Stimulated activated naive CD8-positive, alpha-beta T cell treated with anti-CD3 and anti-CD28 coated beads, Interleukin-15, Interleukin-2, amounts not matched to agents 100 ng/mL and 50 ng/mL, for 24 hours (primary cell): Measurements from ENCODE around the gene SOHLH1.

Experiments
- H3K27ac Mint-ChIP-seq: one replicate; pipeline ENCODE4 v1.8.0; 2021; ENCODE audit warnings: mild to moderate bottlenecking, mixed read lengths
- H3K27me3 Mint-ChIP-seq: one replicate; pipeline ENCODE4 v1.8.0; 2021; ENCODE audit warnings: mixed read lengths
- H3K36me3 Mint-ChIP-seq: one replicate; pipeline ENCODE4 v1.8.0; 2021; ENCODE audit warnings: low read depth, mixed read lengths
- H3K4me1 Mint-ChIP-seq: one replicate; pipeline ENCODE4 v1.8.0; 2021; ENCODE audit warnings: low read depth, mixed read lengths
- H3K4me3 Mint-ChIP-seq: one replicate; pipeline ENCODE4 v1.8.0; 2021; ENCODE audit warnings: mild to moderate bottlenecking, mixed read lengths
- H3K9me3 Mint-ChIP-seq: one replicate; pipeline ENCODE4 v1.8.0; 2021; ENCODE audit warnings: mixed read lengths

SOHLH1 gene

DNA sequence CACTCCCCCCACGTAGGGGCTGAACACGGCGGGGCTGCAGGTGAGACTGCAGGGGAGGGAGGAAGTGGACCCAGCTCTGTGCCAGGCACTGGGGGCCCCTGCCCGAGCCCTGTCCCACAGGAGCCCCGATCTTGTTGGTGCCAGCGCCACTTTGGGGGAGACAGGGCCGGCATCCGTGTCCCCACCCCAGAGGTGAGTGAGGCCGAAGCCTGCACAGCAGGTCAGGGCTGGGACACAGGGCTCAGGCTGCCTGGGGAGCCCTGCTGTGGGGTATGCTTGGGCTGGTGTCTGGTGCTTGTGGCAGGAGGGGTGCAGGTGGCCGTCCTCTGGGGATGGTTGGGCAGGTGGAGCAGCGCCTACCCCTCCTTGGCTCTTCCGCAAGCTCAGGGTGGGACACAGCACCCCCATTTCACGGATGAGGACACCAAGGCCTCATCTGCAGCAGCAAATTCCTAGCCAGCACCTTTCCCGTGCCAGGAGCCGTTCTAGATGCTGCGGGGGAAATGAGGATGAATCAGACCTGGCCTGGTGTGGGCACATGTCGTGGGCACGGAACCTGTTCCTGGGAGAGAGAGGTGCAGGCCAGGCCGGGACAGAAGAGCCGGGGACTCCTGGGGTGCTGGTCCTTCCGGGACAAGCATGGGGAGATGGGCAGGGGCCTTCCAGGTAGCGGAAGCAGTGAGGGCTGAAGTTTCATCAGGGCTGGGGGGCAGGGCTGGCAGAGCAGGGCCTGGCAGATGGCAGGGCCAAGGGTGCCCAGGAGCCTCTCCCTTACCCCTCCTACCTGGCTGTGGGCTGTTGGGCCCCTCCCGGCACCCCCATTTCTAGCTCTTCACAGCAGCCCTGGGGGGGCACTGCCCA lies 37.9 kb upstream of the SOHLH1 start:
- peaks cover 7% of the 10 kb centered on the region for H3K27me3 Mint-ChIP-seq
- H3K9me3 Mint-ChIP-seq: peaks cover 6% of the 10 kb centered on the region
- no peaks in the 10 kb centered on the region for H3K36me3 Mint-ChIP-seq
- H3K4me1 Mint-ChIP-seq: no peaks in the 10 kb centered on the region
- H3K27ac Mint-ChIP-seq: no peak overlapping the region
- no peak overlapping the region for H3K4me3 Mint-ChIP-seq

DNA sequence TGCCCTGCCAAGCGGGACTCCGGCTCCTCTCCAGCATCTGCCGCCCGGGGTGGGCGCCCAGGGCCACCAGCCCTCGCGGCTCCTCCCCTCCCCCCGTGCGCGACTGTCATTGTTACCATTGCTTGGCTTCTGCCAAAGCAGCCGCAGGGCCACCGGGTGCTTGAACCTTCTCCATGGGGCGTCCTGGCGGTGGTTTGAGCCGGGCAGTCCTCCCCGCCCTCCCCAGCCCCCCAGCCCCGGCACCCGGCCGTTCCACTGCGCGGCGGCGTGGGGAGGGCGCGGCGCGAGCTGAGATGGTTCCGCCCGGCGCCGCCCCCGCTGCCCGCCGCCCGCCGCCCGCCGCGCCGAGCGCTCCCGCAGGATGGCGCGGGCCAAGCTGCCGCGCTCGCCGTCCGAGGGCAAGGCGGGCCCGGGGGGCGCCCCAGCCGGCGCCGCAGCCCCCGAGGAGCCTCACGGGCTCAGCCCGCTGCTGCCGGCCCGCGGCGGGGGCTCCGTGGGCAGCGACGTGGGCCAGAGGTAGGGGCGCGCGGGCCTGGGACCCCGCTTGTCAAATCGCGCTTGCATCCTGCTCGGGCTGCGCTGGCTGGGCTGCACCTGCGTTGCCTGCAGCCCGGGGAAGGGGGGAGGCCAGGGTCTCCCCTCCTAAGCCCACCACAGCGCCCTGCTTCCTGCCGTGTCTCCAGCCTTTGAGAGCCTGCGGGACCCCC lies 37.1 kb upstream of the SOHLH1 start:
- H3K27me3 Mint-ChIP-seq: peaks cover 7% of the 10 kb centered on the region
- peaks cover 9% of the 10 kb centered on the region for H3K9me3 Mint-ChIP-seq
- no peak overlapping the region for H3K27ac Mint-ChIP-seq
- no peak overlapping the region for H3K4me3 Mint-ChIP-seq
- no peaks in the 10 kb centered on the region for H3K36me3 Mint-ChIP-seq
- H3K4me1 Mint-ChIP-seq: no peaks in the 10 kb centered on the region

DNA sequence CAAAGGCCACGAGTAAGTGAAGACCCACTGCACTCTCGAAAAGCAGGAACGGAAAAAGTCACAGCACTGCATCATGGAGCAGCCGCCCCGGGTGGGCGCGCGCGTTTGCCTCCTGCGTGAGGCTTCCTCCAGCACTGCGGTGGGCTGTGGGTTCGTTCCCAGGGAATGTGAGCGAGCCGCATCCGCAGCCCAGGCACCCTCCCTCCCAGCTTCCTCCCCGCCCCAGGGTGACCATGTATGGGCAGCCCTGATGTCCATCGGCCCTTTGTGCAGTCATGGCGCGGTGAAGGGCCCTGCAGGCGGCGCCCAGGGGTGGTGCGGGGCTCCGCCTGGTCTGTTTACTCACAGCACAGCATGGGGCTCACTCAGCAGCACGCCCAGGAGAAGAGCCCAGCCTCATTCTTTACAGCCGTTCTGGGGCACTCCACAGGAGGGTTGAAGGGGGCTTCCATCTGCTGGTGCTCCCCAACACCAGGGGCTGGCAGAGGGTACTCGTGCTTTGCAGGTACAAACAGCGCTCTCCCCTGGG lies 35.4 kb upstream of the SOHLH1 start:
- Mint-ChIP-seq H3K27me3 (peaks cover 4% of the 10 kb centered on the region), H3K9me3 (peaks cover 18% of the 10 kb centered on the region), H3K4me3 (no peak overlapping the region), H3K27ac (no peak overlapping the region), H3K4me1 (no peaks in the 10 kb centered on the region), H3K36me3 (no peaks in the 10 kb centered on the region)

DNA sequence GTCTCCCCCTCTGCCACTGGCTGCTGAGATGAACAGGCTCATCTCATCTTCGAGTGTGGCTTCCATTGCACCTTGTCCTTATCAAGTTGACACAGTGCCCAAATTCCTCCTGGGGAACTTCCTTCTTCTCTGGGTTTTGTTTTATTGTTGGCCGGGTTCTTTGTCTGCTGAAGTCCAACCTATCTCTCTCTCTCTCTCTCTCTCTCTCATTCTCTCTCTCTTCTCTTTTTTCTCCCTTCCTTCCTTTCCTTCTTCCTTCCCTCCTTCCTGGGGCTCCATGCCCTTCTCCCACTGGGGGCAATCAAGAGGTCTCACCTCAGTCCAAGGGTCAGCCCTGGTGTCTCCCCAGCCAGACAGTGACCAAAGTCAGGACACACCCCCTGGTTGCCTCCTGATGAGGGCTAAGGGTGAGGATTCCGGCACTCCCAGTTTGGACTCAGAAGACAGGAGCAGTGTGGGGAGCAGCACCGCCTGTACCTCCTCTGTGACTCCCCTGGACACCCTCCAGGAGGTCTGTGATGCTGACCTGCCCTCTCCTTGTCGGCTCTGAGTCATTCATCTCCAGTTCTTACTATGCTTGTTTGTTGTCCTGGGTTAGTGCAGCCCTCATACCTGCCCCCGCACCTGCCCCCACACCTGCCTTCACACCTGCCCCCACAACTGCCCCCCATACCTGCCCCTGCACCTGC lies 33.4 kb upstream of the SOHLH1 start:
- Mint-ChIP-seq H3K4me3 (no peak overlapping the region), H3K27me3 (peaks cover 6% of the 10 kb centered on the region), H3K9me3 (peaks cover 18% of the 10 kb centered on the region), H3K36me3 (no peaks in the 10 kb centered on the region), H3K27ac (no peak overlapping the region), H3K4me1 (no peaks in the 10 kb centered on the region)

DNA sequence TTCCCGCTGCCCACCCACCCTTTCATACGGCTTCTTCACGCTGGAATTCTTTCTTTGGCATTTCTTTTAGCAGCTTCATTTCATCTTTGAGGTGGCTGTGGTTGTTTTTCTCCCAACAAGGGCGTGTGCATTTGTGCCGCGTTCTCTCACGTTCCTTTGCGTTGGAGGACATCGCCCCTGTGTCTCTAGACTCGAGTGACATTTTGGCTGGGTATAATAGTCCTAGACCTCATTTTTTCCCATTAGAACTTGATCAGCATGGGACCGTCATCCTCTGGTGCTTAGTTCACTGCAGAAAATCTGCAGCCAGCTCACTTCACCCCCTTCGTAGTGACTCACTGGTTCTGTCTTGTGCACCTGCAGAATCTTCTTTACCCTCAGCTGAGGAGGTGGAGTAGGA lies 32.2 kb upstream of the SOHLH1 start:
- no peak overlapping the region for H3K4me3 Mint-ChIP-seq
- peaks cover 4% of the 10 kb centered on the region for H3K27me3 Mint-ChIP-seq
- no peaks in the 10 kb centered on the region for H3K36me3 Mint-ChIP-seq
- no peaks in the 10 kb centered on the region for H3K4me1 Mint-ChIP-seq
- H3K9me3 Mint-ChIP-seq: peaks cover 18% of the 10 kb centered on the region
- no peak overlapping the region for H3K27ac Mint-ChIP-seq

DNA sequence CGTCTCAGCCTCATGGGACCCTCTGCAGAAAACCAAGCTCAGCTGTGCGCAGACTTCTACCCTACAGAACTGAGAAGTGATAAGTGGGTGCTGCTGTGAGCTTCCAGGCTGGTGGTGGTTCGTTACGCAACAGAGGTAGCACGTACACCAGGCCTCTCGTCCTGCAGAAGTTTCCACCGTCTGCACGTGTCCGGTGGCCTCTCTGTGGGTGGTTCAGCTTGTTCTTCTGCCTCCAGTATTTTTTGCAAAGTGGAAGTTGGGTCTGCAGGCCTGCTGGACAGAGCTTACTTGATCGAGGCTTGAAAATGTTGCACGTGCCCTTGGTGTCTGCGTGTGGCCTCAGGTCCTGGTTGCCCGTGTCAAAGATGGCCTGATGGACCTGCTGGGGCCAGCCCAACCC lies 30.2 kb upstream of the SOHLH1 start:
- no peak overlapping the region for H3K4me3 Mint-ChIP-seq
- no peaks in the 10 kb centered on the region for H3K36me3 Mint-ChIP-seq
- peaks cover 7% of the 10 kb centered on the region for H3K27me3 Mint-ChIP-seq
- no peak overlapping the region for H3K27ac Mint-ChIP-seq
- H3K4me1 Mint-ChIP-seq: no peaks in the 10 kb centered on the region
- peaks cover 18% of the 10 kb centered on the region for H3K9me3 Mint-ChIP-seq

DNA sequence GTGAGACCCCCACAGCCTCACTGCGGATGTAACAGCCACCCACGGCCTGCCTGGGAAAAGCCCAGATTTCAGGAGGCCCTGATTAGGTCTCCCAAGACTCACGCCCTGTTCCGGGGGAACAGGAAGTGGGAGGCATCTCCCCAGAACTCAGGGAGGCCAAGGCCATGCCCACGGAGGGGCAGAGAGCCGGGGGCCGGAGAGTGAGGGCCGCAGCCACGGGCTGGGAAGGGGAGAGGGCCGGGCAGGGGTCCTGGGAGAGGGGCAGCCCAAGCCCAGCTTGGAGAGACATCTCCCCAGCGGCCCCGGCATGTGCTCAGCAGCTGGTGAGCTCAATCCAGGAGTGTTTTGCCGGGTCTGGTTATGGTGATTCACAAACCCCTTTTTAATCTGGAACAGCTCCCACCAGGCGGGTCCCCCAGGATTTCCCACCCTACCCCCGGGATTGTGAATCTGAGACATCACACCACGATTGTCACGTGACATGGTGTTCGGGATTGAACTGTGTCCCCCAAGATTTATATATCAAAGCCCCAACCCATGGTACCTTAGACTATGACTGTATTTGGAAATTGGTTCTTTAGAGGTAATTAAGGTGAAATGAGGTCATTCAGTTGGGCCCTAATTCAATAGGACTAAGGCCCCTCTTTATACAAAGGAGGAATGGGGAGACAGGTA lies 29.3 kb upstream of the SOHLH1 start:
- H3K27me3 Mint-ChIP-seq: peaks cover 7% of the 10 kb centered on the region
- H3K9me3 Mint-ChIP-seq: peaks cover 18% of the 10 kb centered on the region

DNA sequence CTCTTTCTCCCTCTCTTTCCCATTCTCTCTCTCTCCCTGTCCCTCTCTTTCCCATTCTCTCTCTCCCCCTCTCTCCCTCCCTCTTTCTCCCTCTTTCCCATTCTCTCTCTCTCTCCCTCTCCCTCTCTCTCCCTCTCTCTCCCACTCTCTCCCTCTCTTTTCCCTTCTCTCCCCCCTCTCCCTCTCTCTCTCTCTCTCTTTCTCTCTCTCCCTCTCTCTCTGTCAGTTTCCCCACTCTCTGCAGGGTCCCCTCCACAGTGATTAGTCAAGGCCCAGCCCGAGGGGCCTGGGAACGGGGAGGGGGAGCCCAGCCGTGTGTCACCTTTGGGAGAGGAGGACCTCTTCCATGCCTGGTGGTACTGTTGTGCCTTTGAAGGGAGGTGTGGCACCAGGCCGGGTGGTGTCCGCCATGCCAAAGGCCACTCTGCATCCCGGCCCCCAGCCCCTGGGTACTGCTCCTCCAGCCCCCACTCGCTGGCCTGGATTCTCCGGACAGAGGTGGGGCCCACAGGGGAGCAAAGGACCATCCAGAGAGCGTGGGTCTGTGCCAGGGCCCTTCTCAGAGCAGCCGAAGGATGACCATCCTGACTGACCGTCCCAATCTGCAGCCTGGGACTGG lies 28.1 kb upstream of the SOHLH1 start:
- Mint-ChIP-seq H3K9me3 (peaks cover 14% of the 10 kb centered on the region), H3K4me3 (no peak overlapping the region), H3K27ac (no peak overlapping the region), H3K36me3 (no peaks in the 10 kb centered on the region), H3K4me1 (no peaks in the 10 kb centered on the region), H3K27me3 (peaks cover 7% of the 10 kb centered on the region)

More for the DNA sequence above, 29.3 kb upstream of the SOHLH1 start:
- Mint-ChIP-seq H3K27ac (no peak overlapping the region), H3K36me3 (no peaks in the 10 kb centered on the region), H3K4me3 (no peak overlapping the region), H3K4me1 (no peaks in the 10 kb centered on the region)

DNA sequence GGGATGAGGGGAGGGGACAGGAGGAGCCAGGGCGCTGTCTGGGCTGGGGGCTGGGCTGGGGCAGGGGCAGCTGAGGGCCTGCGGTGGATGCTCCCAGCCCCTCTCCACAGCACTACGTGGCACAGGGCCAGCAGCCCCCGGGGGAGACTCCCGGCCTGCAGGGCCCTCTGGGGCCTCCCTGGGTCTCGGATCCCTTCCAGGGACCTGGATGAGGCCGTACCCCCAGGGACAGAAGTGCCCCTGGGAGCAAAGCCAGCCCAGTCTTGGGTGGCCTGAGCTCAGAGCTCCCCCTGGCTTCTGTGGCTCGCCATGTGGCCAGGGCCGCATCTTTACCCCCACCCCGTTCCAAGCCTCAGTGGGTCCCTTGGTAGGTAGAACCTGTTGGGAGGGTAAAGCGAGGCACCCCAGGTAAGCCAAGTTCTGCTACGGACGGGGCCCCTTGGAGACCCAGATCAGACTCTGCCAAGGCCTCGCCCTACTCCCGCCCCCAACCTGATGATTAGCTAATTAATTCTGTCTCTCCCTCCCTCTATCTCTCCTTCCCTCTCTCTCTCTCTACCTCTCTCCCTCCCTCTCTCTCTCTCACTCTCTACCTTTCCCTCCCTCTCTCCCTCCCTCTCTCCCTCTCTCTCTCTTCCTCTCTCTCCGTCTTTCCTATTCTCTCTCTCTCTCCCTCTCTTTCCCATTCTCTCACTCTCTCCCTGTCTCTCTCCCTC lies 27.0 kb upstream of the SOHLH1 start:
- no peak overlapping the region for H3K4me3 Mint-ChIP-seq
- no peaks in the 10 kb centered on the region for H3K36me3 Mint-ChIP-seq

DNA sequence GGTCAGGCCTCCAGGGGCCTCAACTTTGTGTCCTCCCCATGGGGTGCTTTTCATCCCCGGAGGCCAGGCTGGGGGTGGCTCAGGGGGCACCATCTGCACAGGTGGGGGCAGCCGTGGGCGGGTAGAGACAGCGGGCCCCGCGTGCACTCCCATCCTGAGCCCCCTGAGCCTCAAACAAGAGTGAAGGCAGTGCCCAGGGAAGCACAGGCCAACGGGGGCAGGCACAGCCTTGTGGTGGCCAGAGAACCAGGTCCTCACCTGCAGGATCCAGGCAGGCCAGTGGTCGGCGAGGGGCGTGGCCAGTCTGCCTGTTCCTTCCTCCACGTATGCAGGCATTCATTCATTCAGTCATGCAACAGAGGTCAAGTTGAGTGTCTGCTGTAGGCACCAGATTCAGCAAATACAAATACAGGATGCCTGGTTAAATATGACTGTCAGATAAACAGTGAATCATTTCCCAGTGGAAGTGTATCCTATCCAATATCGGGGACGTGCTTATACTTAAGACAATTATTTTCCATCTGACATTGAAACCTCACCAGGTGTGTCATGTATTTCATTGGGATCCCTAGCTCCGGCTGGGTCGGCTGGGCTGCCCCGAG lies 25.0 kb upstream of the SOHLH1 start:
- H3K36me3 Mint-ChIP-seq: no peaks in the 10 kb centered on the region
- H3K27me3 Mint-ChIP-seq: peaks cover 7% of the 10 kb centered on the region
- no peak overlapping the region for H3K27ac Mint-ChIP-seq
- H3K9me3 Mint-ChIP-seq: no peaks in the 10 kb centered on the region
- no peak overlapping the region for H3K4me3 Mint-ChIP-seq
- H3K4me1 Mint-ChIP-seq: no peaks in the 10 kb centered on the region

More for the DNA sequence above, 27.0 kb upstream of the SOHLH1 start:
- no peaks in the 10 kb centered on the region for H3K4me1 Mint-ChIP-seq
- H3K27me3 Mint-ChIP-seq: peaks cover 7% of the 10 kb centered on the region
- peaks cover 8% of the 10 kb centered on the region for H3K9me3 Mint-ChIP-seq
- no peak overlapping the region for H3K27ac Mint-ChIP-seq

DNA sequence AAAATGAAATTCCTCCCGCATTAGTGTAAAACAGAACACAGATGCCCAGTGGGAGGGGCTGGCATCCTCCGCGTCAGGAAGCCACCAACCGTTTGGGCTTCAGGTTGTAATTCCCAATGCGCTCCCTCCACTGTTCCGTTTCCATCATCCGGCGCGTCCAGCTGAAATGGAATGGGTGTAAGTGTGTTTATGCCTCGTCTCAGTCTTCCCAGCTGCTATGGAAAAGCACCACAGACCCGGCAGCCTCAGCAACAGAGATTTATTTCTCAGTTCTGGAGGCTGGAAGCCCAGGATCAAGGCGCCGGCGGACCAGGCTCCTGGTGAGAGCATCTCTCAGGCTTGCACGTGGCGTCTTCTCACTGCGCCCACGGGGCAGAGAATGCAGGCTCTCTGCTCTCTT lies 23.1 kb upstream of the SOHLH1 start:
- Mint-ChIP-seq H3K27ac (no peak overlapping the region), H3K36me3 (no peaks in the 10 kb centered on the region), H3K27me3 (peaks cover 3% of the 10 kb centered on the region), H3K9me3 (no peaks in the 10 kb centered on the region), H3K4me3 (no peak overlapping the region), H3K4me1 (no peaks in the 10 kb centered on the region)

DNA sequence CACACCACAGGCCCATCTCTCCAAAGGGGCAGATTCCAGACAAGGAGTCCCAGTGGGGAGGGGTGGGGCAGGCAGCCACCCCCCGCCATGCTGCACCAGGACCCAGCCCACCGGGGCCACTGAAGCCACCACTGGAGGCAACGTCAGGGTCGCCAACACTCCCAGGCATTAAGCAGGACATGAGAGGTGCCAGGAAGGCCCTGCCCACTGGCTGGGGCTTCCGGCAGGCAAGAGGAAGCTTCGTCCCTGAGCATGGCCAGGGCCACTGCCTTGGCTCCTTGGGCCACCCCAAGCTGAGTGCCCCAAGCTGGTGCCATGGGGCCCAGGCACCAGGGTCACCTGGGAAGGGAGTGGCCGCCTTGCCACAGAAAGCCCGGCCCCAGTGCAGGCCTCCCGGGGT lies 20.2 kb upstream of the SOHLH1 start:
- no peaks in the 10 kb centered on the region for H3K9me3 Mint-ChIP-seq
- peaks cover 19% of the 10 kb centered on the region for H3K27me3 Mint-ChIP-seq
- peaks cover 4% of the 10 kb centered on the region for H3K4me1 Mint-ChIP-seq
- no peak overlapping the region for H3K4me3 Mint-ChIP-seq
- no peaks in the 10 kb centered on the region for H3K36me3 Mint-ChIP-seq
- H3K27ac Mint-ChIP-seq: no peak overlapping the region

DNA sequence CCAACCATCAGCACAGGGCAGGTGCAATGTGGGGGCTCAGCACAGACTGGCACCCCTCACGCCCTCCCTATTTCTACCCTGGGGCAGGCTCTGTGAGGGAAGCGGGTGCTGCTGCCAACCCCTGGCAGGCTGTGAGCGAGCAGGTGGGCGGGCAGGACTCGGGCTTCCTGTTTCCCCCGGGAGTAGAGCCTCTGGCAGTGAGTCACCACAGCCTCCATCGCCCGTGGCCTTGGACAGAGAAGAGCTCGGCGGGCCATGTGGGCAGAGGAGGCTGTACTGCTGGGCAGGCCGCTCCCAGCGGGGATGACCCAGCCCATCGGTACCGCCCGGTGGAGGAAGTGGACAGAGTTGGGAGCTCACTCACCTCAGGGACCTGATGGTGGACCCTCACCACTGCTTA lies 19.3 kb upstream of the SOHLH1 start:
- H3K9me3 Mint-ChIP-seq: no peaks in the 10 kb centered on the region
- H3K4me3 Mint-ChIP-seq: no peak overlapping the region
- H3K36me3 Mint-ChIP-seq: no peaks in the 10 kb centered on the region
- no peak overlapping the region for H3K27ac Mint-ChIP-seq
- H3K4me1 Mint-ChIP-seq: peaks cover 4% of the 10 kb centered on the region
- peaks cover 22% of the 10 kb centered on the region for H3K27me3 Mint-ChIP-seq
